LHCN-M2 (cell line): ENCODE data around the gene APOL4. TPM values are rescaled to one million over a fixed set of nuclear protein-coding genes. Genes with fewer than 3 reads are reported as not detected.
"Not testable (repeated sequence)": the region's sequence is repeated elsewhere in the genome, so short reads cannot be mapped to it uniquely, and the experiment has no call there.

Experiments
- DNase-seq: peaks from one replicate; pipeline ENCODE4 v3.0.0-alpha.2; 2012; ENCODE audit warnings: low read depth
- total RNA-seq: library from RNA; depleted of rRNA; stranded (reverse); fragments of >200 nt; gene quantifications from 2 replicates; pipeline ENCODE4 v1.2.3, GENCODE V29; 2014

Gene APOL4
- total RNA-seq, 1 experiment from 2014 or later, result 0.17 TPM

DNA sequence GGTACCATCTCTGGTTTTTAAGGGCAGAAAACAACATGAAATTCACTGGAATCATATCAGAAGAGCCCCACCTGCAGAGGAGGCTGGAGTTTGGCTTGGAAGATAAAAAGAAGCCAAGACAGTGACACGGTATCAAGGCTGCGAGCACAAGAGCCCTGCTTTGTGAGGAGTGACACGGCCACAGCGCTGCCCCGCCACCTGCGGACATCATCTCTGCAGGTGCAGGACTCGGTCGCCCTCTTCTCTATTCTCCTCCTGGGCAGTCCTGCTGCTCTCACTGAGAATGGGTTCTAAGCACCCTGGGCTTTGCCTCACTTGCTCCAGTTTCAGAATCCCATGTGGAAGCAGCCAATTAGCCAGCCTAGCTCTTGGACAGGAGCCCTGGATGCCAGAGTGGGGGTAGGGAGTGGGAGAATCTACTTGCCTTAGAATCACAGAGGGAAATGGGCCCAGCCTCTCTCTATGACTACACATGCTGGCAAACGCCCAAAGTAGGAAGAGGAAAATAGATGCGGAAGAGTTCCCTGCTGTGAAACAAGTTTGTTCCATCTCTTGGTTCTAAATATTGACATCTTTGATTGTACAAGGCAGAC lies 17.1 kb downstream of the APOL4 start:
- no peak for DNase-seq

DNA sequence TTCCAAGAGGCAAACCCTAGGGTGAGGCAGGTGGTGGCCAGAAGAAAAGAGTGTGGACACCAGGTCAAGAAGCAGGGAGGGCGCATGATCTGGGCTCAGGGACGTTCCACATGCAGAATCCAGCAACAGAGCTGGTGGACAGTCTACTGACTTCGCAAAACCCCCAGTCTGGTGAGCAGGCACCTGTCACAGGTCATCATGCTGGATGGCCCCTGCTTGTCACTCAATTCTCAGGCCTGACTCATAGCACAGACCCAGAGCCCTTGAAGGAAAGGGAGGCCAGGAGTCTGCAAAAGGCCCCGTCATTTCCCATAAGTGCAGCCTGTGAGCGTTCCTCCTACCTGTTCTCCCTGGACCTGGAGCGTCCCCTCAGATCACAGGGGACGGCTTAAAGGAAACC lies 18.2 kb downstream of the APOL4 start:
- DNase-seq, result no peak

DNA sequence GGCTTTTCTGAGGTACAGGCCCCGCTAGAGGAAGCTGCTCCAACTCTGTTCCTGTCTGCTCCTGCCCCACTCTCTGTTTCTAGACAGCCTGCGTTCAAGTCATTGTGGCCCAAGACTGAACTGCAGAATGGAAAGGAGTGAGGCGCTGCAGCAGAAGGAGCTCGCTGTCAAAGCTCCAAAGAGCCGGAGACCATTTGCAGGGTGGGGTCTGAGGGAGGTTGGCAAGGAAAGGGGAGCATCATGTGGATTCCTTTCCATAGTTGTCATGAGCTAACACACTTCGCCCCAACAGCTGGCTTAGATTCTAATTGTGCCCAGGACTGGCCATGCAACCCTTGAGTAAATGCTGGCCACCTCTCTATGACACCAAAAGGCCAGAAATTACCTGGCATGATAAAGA lies 18.8 kb downstream of the APOL4 start:
- DNase-seq, result no peak

DNA sequence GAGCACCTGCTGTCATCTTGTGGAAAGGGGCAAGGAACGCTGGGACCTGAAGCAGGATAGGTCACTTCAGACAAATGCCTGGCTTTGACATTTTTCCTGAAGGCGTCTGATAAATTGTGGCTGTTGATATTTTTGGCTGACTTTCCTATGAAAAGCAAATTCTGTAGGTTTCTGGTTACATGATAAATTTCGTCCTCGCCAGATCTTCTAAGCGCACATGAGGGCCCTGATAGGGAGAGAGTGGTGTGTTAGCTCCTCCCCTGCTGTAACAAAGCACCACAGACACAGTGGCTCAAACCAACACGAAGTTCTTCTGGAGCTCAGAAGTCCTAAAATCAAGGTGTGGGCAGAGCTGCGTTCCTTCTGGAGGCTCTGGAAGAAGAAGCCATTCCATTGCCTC lies 19.6 kb downstream of the APOL4 start:
- no peak for DNase-seq

DNA sequence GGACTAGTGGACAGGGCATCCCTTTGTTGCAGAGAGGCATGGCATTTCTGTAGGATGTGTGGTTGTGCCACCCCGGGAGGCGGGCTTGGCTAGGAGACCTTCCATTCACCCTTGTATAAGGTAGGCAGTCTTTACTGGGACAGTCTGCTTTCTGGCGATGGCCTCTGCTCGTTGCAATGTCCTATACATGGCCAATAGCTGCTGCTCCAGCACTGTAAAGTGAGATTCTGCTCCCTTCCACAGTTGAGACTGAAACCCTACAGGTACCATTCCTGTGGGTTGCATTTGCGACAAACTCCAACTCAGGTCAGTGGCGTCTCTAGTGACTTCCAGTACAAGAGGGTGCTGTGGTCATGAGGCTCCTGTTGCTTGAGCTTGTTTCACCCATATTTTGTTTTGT lies 20.7 kb downstream of the APOL4 start:
- no peak for DNase-seq

DNA sequence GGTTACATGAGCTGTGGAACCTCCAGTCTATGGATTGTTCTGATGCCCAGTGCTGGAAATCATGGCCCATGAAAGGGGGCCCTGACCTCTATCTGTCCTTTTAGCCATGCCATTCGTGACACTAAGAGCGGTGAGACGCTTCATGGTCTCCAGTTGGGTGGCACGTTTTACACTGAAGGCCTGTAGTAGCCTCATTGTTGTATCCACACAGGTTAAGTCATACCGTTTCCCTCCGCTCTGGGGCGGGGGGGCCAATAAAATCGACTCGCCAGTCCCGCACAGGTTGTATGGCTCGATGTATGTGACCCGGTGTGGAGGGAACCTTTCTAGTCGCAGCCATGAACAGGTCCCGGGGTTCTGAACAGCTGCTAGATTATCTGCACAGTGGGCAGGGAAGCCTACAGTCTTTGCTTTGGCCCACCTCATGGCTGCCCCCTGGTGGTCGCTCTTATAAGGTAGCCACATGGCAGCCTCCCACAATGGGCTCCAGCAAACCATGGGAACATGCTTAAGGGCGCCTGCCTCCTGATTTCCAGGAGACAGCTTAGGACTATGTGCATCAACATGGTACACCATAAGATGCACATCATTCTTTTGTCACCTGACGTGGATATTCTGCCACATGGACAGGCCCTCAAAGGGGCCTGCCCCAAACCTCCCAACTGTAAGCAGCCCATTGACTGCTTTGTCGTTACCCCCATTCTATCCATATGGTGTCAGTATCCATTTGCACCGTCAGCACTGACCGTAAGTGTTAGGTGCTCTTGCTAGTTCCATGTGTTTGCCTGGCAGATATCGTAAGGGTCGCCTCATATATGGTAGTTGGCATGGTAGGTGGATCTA lies 21.4 kb downstream of the APOL4 start:
- peak; percentile 62 for DNase-seq

DNA sequence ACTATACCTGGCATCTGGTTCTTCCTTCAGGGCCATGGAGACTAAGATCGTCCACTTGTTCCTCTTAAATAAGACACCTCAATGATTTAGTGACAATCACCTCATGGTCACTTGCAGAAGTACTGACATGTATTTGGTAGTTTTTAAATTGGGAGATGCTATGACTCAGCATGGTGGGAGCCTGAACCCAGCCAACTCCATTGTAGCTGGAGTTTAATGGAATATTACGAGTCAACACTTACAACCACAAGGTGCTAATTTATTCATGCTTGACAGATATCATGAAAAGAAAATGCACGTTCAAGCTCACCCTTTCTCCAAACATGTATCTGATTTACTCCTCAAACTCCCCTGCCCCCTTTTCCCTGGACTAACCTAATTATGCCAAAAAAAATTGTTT lies 24.4 kb downstream of the APOL4 start:
- no peak for DNase-seq

DNA sequence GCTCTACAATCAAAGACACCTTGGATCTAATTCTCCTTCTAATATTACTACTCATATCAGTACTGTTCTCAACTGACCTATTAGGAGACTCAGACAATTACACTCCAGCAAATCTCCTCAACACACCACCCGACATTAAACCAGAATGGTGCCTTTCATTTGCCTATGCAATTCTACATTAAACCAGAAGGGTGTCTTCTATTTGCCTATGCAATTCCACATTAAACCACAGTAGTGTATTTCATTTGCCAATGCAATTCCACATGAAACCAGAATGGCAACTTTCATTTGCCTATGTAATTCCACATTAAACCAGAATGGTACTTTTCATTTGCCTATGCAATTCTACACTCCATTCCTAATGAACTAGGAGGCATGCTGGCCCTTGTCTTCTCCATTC lies 25.7 kb downstream of the APOL4 start:
- no peak for DNase-seq

DNA sequence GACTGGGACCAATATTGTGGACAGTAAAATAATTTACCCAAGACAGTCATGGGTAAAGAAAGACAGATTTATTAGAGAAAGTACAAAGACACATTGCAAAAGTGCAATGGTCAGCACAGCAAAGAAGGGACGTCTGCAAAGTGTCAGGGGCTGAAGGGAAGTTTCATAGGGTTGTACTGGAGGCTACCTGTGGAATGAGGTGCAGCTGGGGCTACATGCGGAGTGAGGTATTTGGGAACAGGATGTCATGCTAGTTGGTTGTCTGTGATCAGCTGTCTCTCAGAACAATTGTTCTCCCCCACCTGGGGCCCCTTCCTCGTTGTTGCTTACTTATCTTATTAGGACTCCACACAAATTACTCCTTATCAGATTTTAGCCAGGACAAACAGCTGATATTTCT lies 29.7 kb downstream of the APOL4 start:
- DNase-seq, result no peak

DNA sequence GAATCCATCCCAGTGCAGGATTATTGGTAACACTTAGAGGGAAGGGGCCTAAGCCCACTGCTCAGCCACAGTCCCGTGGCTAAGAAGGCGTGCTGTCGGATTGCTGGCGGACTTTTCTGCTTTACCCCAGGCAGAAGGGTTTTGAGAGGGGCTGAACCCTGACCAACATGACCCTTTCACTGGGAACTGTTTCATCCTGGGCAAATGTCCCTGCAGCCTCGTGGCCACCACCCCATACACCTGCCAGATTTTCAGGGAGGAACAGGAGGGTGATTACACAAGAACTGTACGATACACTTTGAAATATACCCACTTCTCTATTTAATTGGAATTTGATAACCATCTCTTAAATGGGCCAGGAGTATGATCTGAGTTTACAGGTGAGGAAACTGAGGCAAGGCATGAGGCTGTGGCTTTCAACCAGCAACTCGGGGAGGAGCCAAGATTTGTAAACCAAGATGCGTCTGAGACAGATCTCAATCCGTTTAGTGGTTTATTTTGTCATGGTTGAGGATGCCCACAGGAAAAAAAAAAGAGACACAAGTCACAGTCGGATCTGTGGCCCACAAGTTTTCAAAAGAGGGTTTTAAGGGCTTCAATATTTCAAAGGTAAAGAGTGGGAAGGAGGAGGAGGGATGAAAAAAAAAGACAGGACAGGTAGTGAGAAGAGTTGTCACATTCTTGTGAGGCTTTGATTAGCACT lies 34.9 kb downstream of the APOL4 start:
- no peak for DNase-seq

DNA sequence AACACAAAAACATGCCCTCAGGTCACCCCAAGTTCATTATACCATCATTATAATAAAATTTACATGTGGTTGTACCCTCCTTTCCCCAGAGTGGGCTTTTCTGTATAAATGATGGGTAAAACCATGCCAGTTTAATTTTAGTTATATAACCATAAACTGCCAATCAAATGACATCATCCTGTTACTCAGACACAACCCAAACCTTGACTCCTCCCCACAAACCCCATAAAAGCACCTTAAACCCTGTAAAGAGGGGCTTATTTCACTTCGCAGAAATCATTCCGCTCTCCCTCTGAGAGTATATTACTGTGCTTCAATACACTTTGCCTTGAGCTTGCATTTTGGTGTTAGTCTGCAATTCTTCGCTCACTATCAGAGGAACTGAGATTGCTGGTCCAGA lies 35.5 kb downstream of the APOL4 start:
- DNase-seq, result no peak

DNA sequence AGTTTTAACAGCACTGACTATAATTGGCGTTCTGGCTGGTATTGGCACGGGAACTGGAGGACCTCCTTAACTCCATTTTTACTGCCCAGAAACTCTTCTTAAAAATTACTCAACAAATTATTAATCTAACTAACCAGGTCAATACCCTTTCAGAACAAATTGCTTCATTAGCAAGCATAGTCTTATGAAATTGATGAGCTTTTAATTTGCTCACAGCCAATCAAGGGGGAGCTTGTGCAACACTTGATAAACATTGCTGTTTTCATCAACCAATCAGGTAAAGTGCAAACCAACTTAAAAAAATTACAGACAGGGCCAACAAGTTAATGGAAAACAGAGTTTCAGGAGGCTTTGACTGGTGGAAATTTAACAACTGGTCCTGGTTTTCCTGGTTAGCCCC lies 36.5 kb downstream of the APOL4 start:
- no peak for DNase-seq

DNA sequence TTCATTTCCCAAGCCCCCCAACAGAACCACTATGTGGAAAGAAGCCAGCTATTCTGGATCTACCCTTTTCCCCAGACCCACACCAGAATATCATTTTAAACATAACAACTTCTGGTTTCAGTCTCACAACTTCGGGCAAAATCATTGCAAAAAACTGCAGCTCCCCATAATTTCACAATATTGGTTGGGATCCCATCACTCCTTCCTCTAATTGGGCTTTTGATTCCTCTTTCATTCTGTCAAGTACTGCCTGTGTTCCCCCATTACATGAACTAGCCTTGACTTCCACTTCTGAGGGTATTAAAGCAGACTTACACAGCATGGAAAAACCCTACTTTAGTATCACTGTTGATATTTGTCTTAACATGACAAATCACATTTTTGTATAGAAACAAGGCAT lies 37.0 kb downstream of the APOL4 start:
- DNase-seq, result no peak

DNA sequence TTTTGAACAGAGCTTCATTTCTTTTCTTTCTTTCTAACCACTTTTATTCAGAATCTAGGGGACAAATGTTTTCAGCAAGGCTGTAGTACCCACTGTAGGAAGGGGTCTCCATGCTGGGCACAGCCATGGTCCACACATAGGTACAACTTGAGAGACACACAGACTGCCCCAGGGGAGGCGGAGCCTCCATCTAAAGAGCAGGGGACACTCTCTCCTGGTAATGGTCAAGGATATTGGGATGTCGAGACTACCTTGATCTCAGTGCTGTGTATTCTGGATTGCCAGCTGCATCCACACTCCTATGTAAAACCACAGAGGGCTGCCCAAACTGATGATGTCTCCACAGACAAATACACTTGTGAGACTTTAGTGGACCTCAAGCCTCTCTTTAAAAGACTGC lies 38.1 kb downstream of the APOL4 start:
- no peak for DNase-seq

DNA sequence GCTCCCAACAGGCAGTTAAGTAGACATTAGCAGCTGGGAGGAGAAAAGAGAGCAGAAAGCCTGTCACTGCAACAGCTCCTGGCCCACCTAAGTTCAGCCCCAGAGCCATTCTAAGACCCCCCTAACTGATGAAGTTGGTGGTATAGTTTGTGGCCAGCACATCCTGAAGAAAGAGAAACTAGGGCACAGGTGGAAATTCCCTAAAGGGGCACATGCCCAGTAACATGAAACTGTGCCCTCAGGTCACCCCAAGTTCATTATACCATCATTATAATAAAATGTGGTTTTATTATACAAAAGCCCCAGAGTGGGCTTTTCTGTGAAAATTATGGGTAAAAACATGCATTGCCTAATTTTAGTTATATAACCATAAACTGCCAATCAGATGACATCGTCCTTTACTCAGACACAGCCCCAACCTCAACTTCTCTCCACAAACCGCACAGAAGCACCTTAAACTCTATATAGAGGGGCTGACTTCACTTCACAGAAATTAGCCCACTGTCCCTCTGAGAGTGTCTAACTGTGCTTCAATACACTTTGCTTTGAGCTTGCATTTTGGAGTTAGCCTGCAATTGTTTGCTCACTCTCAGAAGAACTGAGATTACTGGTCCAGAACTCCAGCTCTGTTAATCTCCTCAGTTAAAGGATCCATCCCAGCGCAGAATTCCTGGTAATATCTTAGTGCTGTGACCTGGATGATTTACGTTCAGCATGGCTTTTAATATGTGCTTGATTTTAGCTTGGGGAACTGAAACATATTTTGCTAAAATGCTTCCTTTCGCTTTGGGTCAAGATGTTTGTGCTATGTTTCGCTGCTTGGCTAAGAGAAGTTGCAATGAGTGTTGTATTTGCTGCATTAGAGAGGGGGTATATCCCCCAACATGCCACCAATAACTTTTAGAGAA lies 39.2 kb downstream of the APOL4 start:
- no peak for DNase-seq

DNA sequence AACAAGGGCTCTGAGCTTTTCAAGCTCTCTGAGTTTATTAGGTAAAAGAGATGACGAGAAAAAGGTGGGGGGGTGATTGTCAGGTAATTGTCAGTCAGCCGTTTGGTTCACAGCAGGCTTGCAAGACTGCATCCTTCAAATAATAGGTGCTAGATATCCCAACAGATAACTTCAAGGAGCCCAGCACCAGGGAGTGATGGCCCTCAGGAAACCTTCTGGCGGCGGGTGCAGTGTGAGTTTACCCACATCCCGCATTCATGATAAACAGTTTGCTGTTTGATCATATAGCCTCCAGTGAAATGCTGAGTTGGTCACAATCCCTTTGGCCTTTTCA lies 39.8 kb downstream of the APOL4 start:
- DNase-seq, result not testable (repeated sequence)

DNA sequence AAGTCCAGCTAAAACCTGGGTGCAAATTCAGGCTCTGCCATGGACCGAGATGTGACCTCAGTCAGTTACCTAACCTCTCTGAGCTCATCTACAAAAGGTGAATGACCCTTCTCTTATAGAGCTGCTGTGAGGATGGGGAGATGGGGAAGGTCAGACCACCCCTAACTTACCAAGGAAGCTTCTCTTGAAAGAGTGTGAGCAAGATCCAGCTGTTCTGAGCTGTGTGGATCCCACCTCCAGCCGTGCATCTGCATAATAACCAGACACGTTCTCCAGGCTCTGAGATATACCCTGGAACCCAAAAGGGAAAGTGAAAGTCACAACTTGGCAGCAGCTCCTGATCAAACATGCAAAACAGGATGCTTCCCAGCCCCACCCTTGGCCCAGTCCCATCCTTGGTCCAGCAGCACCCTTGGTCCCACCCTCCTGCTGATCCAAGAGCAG lies 41.1 kb downstream of the APOL4 start, which contains the start of gene APOL3:
Gene APOL3, minus strand, starts transcription at position 257 of the 444 bp plus-strand sequence. CDS start 11,700 bp downstream, outside the sequence.
- no peak for DNase-seq

DNA sequence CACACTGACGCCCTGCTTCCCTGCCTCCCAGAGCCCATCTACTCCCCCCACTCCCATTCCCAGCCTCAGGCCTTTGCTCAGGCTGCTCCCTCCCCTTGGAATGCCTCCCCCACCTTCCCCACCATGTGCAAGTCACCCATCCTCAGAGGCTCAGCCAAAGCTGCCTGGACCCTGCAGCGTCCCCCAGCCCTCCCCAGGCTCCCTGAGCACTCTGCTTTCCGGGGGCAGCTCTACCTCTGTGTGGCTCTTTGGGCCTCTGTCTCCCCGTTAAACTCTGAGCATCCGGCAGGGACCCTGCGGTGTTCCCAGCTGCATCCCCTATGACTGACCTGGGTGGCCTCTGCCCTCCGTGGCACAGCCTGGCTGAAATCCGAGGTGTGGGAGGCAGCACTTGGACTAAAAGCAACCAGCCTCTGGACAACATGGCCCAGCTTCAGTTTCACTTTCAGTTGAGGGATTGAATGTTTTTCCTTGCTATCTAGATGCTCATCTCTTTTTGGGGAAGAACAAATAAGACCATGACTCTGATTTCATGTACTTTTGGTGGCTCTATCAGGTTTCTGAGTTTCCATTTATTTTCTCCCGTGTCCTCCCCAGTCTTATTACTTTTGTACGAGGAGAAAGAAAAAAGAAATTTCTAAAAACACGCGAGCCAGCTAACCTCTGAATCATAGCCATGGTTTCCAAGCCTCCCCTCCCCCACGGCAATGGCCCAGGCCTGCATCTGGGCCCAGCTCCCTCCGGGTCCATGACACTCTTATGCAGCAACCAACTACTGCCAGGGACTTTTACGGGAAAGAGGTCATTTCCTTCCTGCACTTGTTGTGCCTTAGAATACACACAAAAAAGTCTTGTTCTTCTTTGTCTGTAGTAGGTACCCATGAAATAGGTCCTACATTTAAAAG lies 44.8 kb downstream of the APOL4 start:
- peak; percentile 79 for DNase-seq

DNA sequence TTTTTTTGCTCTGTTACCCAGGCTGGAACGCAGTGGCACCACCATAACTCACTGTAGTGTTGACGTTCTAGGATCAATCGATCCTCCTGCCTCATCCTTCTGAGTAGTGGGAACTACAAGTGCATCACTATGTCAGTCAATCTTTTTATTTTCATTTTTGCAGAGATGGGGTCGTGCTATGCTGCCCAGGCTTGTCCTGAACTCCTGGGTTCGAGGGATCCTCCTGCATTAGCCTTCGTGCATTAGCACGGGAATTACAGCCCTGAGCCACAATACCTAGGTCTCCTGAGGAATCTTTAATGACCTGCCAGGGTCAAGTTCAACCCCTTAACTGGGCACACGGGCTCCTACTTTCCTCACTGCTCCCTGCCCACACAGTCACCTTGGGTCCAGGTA lies 45.5 kb downstream of the APOL4 start:
- no peak for DNase-seq

DNA sequence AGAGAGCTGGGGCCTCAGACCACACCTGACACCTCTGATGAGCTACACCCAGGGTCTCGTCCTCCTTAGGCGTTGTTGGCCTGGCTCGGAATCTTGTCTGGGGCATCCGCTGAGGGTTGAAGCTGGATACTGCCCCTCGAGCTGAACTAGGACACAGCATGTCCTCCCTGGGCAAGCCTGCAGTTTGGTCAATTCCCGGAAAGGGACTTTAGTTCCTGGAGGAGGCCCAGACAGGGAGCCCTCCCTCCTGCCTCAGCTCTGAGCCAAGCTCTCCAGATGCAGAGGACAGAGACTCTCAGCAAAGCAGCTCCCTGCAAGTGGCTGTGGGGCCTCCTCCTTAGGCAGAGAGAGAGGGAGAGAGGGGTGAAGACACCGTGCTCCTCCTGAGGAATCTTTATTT lies 45.9 kb downstream of the APOL4 start:
- DNase-seq, result no peak
